Skeletal muscle satellite cell (primary cell): Measurements from ENCODE around the gene RACGAP1.

Experiments used
- H3K27me3 ChIP-seq: 2 replicates; pipeline ENCODE4 v1.7.0; 2013; ENCODE audit warnings: low read length; ENCODE audit not compliant: control insufficient read depth, insufficient read depth
- H3K36me3 ChIP-seq: 2 replicates; pipeline ENCODE4 v1.7.0; 2013; ENCODE audit warnings: mild to moderate bottlenecking, control low read depth, low read length; ENCODE audit not compliant: insufficient read depth
- H3K4me1 ChIP-seq: 2 replicates; pipeline ENCODE4 v1.7.0; 2013; ENCODE audit warnings: low read length; ENCODE audit not compliant: control insufficient read depth, insufficient read depth
- H3K4me2 ChIP-seq: 2 replicates; pipeline ENCODE4 v1.7.0; 2013; ENCODE audit warnings: mild to moderate bottlenecking, low read length
- H3K4me3 ChIP-seq: 2 replicates; pipeline ENCODE4 v1.7.0; 2013; ENCODE audit warnings: low read length
- H3K9ac ChIP-seq: 2 replicates; pipeline ENCODE4 v1.7.0; 2013; ENCODE audit warnings: mild to moderate bottlenecking, low read depth, low read length, moderate library complexity
- H3K9me3 ChIP-seq: replicated peaks from 2 replicates; pipeline ENCODE4 v1.7.0; 2013; ENCODE audit warnings: mild to moderate bottlenecking, control low read depth, low read length

RACGAP1 gene

GRCh38 chr12:49955899-49956662 lies 69.2 kb downstream of the RACGAP1 start:
- no peak overlapping the region for H3K4me2 ChIP-seq
- no peaks in the 10 kb centered on the region for H3K9me3 ChIP-seq
- H3K36me3 ChIP-seq = no peaks in the 10 kb centered on the region
- H3K4me3 ChIP-seq = no peak overlapping the region
- H3K4me1 ChIP-seq = peaks cover 11% of the 10 kb centered on the region
- no peak overlapping the region for H3K9ac ChIP-seq
- H3K27me3 ChIP-seq = peaks cover 64% of the 10 kb centered on the region

- H3K9ac ChIP-seq = no peak overlapping the region
- H3K9me3 ChIP-seq = no peaks in the 10 kb centered on the region
- peaks cover 57% of the 10 kb centered on the region for H3K27me3 ChIP-seq
- peaks cover 8% of the 10 kb centered on the region for H3K4me1 ChIP-seq
- no peaks in the 10 kb centered on the region for H3K36me3 ChIP-seq
- no peak overlapping the region for H3K4me2 ChIP-seq
- no peak overlapping the region for H3K4me3 ChIP-seq
These were observed 70.1 kb downstream of the RACGAP1 start for GRCh38 chr12:49954863-49955830.

GRCh38 chr12:49953961-49954846 lies 71.1 kb downstream of the RACGAP1 start:
- Histone ChIP-seq H3K27me3 (peaks cover 63% of the 10 kb centered on the region), H3K9me3 (no peaks in the 10 kb centered on the region), H3K4me1 (no peaks in the 10 kb centered on the region), H3K4me2 (no peak overlapping the region), H3K4me3 (no peak overlapping the region), H3K36me3 (no peaks in the 10 kb centered on the region), H3K9ac (no peak overlapping the region)

- no peaks in the 10 kb centered on the region for H3K4me1 ChIP-seq
- H3K4me3 ChIP-seq = no peak overlapping the region
- no peak overlapping the region for H3K9ac ChIP-seq
- H3K36me3 ChIP-seq = no peaks in the 10 kb centered on the region
- no peak overlapping the region for H3K4me2 ChIP-seq
- H3K9me3 ChIP-seq = no peaks in the 10 kb centered on the region
- peaks cover 67% of the 10 kb centered on the region for H3K27me3 ChIP-seq
These were observed 72.1 kb downstream of the RACGAP1 start for GRCh38 chr12:49953151-49953550.

- Histone ChIP-seq H3K27me3 (peaks cover 63% of the 10 kb centered on the region), H3K4me1 (no peaks in the 10 kb centered on the region)
These were observed 72.8 kb downstream of the RACGAP1 start for GRCh38 chr12:49952391-49953055.

GRCh38 chr12:49951411-49952240 lies 73.7 kb downstream of the RACGAP1 start:
- Histone ChIP-seq H3K4me3 (no peak overlapping the region), H3K27me3 (peaks cover 54% of the 10 kb centered on the region), H3K9me3 (no peaks in the 10 kb centered on the region), H3K9ac (no peak overlapping the region), H3K4me2 (no peak overlapping the region), H3K36me3 (no peaks in the 10 kb centered on the region), H3K4me1 (no peaks in the 10 kb centered on the region)

More at GRCh38 chr12:49952391-49953055, 72.8 kb downstream of the RACGAP1 start:
- no peak overlapping the region for H3K4me3 ChIP-seq
- no peaks in the 10 kb centered on the region for H3K9me3 ChIP-seq
- no peak overlapping the region for H3K9ac ChIP-seq
- H3K4me2 ChIP-seq = no peak overlapping the region
- no peaks in the 10 kb centered on the region for H3K36me3 ChIP-seq

- Histone ChIP-seq H3K9me3 (no peaks in the 10 kb centered on the region), H3K9ac (no peak within 1 kb of the TSS), H3K4me3 (no peak within 1 kb of the TSS), H3K27me3 (peaks cover 48% of the 10 kb centered on the region), H3K4me2 (no peak within 1 kb of the TSS), H3K4me1 (peaks cover 6% of the 10 kb centered on the region), H3K36me3 (no peaks in the 10 kb centered on the region)
These were observed 74.7 kb downstream of the RACGAP1 start, which contains the start of gene AQP2 for GRCh38 chr12:49950273-49951251. Gene AQP2 (plus strand): TSS chr12:49950737. CDS start chr12:49950831, 94 bp downstream.

GRCh38 chr12:49949866-49950265 lies 75.4 kb downstream of the RACGAP1 start:
- Histone ChIP-seq H3K4me3 (no peak overlapping the region), H3K36me3 (no peaks in the 10 kb centered on the region), H3K27me3 (peaks cover 46% of the 10 kb centered on the region), H3K9me3 (no peaks in the 10 kb centered on the region), H3K4me1 (peaks cover 12% of the 10 kb centered on the region), H3K4me2 (no peak overlapping the region), H3K9ac (no peak overlapping the region)
